ENCODE results near the gene NUDT16.
"Not testable (repeated sequence)": the region's sequence is repeated elsewhere in the genome, so short reads cannot be mapped to it uniquely, and the experiment has no call there.

GRCh38 chr3:131361066-131361463 is 20.5 kb upstream of the NUDT16 start:
- TF ChIP-seq CTCF (conservative IDR thresholded peaks at IDR 0.05); EZH2 (IDR thresholded peaks at IDR 0.05; ENCODE audit: low read depth): not testable (repeated sequence)

Data from PC-9 (cell line).